ENCODE results near the gene SMKR1.

DNA sequence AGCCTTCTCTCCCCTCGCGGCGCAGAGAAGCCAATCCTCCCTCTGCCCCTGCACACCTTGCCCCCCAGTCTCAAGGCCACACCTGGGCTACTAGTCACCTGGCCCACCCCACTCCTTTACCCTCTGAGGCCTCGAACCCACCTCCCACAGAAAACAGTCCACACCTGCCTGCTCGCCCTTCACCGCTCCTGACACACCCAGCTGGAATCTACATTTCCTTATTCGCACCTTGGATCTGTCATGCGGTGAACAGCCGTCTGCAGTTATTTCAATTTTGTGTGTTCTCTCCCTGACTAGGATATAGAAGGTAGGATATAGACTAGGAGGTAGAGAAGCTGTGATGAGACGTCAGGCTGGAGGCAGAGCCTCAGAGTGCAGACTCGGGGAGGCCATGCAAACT, 29.4 kb downstream of the SMKR1 start:
- TF ChIP-seq CTCF (conservative IDR thresholded peaks at IDR 0.05; ENCODE audit: low read length) (no peak), EZH2phosphoT487 (IDR thresholded peaks at IDR 0.05; ENCODE audit: borderline replicate concordance) (no peak)

Measured in Loucy (cell line).